ENCODE measurements around the gene KCTD16.

Gene KCTD16

DNA sequence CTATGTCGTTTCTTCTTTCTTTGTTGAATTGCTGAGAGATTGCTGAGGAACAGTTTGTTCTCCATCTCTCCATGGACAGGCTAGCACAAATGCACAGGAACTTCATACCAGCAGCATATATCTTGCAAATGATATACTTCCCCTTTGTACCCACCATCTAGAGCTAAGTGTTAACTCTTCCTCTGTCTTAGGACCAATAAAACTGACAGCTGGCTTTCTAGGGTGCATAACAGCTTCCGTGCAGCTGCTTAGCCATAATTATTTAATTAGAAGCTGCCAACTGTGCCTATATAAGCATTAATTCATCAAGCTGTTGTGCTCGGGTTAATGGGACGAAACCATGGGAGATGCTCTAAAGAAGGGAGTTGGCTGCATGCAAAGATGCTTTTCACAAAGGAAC lies 38.7 kb downstream of the KCTD16 start:
- no peaks in the 10 kb centered on the region for H3K9me3 Mint-ChIP-seq (ENCODE audit: low read depth)
- no peaks in the 10 kb centered on the region for H3K36me3 Mint-ChIP-seq
- H3K27ac Mint-ChIP-seq: no peak overlapping the region
- H3K27me3 Mint-ChIP-seq: peaks cover 30% of the 10 kb centered on the region
- no peak overlapping the region for H3K4me3 Mint-ChIP-seq
- H3K4me1 Mint-ChIP-seq (ENCODE audit: low read depth): peaks cover 2% of the 10 kb centered on the region

DNA sequence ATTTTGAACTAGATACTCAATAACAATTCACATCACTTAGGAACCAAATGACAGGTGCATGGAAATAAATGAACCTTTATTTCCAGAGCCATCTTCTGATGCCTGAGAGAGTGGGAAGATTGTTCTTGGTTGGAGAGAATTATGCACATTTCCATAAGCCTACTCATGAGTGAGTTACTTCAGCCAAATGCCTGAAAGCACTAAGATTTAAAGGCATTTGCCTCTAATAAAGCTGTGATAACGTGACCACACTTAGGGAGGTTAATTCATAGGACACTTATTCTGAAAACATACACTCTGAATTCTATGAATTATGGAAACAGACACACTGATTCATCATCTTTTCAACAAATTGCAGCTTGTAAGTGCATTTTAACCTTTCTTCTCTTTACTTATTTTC lies 40.0 kb downstream of the KCTD16 start:
- no peaks in the 10 kb centered on the region for H3K36me3 Mint-ChIP-seq
- peaks cover 29% of the 10 kb centered on the region for H3K27me3 Mint-ChIP-seq
- H3K4me1 Mint-ChIP-seq (ENCODE audit: low read depth): no peaks in the 10 kb centered on the region
- H3K27ac Mint-ChIP-seq: no peak overlapping the region
- no peak overlapping the region for H3K4me3 Mint-ChIP-seq
- no peaks in the 10 kb centered on the region for H3K9me3 Mint-ChIP-seq (ENCODE audit: low read depth)

- Mint-ChIP-seq H3K9me3 (ENCODE audit: low read depth) (no peaks in the 10 kb centered on the region), H3K4me1 (ENCODE audit: low read depth) (no peaks in the 10 kb centered on the region), H3K4me3 (no peak overlapping the region), H3K27me3 (peaks cover 17% of the 10 kb centered on the region), H3K27ac (no peak overlapping the region), H3K36me3 (no peaks in the 10 kb centered on the region)
These were observed 49.2 kb downstream of the KCTD16 start for GRCh38 chr5:144219869-144220268.

DNA sequence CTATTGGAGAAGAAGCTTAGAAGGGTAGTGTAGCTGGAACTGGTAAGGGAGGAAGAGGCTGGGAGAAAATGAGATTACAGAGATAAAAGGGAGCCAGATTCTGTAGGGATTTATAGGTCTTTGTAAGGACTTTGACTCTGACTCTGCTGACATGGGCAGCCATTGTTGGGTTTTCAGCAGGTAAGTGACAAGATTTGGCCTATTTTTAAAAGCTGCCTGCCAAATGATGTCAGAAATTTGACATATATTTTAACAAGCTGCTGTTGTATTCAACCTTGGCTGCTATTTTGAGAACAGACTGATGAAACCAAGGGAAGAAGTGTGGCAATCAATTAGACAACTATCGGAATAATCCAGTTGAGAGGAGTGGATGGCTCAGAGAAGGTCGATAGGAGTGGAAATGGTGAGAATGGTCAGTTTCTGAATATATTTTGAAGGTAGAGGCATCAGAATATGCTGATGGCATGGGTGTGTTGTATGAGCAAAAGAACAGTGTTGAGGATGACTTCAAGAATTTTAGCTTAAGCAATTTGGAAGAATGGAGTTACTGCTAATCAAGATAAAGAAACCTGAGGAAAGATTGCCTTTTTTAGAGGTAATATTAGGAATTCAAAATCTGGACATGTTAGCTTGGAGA lies 56.8 kb downstream of the KCTD16 start:
- Mint-ChIP-seq H3K27me3 (peaks cover 5% of the 10 kb centered on the region), H3K36me3 (no peaks in the 10 kb centered on the region), H3K4me1 (ENCODE audit: low read depth) (no peaks in the 10 kb centered on the region), H3K4me3 (no peak overlapping the region), H3K27ac (no peak overlapping the region), H3K9me3 (ENCODE audit: low read depth) (no peaks in the 10 kb centered on the region)

DNA sequence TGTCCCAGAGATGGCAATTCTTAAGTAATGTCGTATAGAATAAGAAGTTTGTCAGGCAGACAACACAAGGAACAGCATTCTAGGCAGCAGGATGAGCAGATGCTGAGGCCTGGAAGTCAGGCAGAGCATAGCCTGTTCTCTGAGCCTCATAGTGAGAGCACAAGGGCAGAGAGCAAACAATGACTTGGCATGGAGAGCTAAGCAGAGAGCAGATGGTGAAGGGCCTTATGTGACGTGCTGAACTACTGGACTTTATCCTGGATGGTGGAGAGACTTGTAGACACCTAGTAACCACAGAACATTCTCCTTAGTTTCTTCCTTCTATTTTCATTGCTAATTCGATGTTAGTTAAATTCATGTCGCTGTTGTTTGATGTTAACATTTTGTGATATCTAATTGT lies 60.1 kb downstream of the KCTD16 start:
- peaks cover 6% of the 10 kb centered on the region for H3K27me3 Mint-ChIP-seq
- no peak overlapping the region for H3K4me3 Mint-ChIP-seq
- no peaks in the 10 kb centered on the region for H3K9me3 Mint-ChIP-seq (ENCODE audit: low read depth)
- H3K36me3 Mint-ChIP-seq: no peaks in the 10 kb centered on the region
- H3K4me1 Mint-ChIP-seq (ENCODE audit: low read depth): no peaks in the 10 kb centered on the region
- no peak overlapping the region for H3K27ac Mint-ChIP-seq

DNA sequence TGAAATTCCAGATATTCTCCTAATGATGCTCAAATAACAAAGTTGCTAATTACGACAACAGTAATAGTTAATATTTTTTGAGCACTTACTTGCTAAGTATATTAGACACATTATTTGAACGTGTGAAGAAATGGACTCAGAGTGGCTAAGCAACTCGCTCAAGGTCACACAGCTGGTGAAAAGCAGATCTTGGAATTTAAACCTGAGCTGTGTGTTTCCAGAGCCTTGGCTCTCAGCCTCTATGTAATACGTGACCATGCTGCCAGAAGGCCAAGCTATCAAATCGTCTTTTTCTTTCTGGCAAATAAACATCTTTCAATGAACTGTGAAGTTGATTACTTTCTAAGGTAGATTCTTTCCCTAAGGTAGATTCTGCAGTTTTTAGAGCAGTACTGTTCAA lies 61.6 kb downstream of the KCTD16 start:
- no peak overlapping the region for H3K27ac Mint-ChIP-seq
- no peaks in the 10 kb centered on the region for H3K36me3 Mint-ChIP-seq
- no peak overlapping the region for H3K4me3 Mint-ChIP-seq
- peaks cover 11% of the 10 kb centered on the region for H3K27me3 Mint-ChIP-seq
- no peaks in the 10 kb centered on the region for H3K4me1 Mint-ChIP-seq (ENCODE audit: low read depth)
- H3K9me3 Mint-ChIP-seq (ENCODE audit: low read depth): no peaks in the 10 kb centered on the region

- H3K9me3 Mint-ChIP-seq (ENCODE audit: low read depth): no peaks in the 10 kb centered on the region
- H3K4me3 Mint-ChIP-seq: no peak overlapping the region
- H3K4me1 Mint-ChIP-seq (ENCODE audit: low read depth): no peaks in the 10 kb centered on the region
- no peaks in the 10 kb centered on the region for H3K36me3 Mint-ChIP-seq
- no peak overlapping the region for H3K27ac Mint-ChIP-seq
- peaks cover 14% of the 10 kb centered on the region for H3K27me3 Mint-ChIP-seq
These were observed 65.8 kb downstream of the KCTD16 start for GRCh38 chr5:144236499-144236898.

DNA sequence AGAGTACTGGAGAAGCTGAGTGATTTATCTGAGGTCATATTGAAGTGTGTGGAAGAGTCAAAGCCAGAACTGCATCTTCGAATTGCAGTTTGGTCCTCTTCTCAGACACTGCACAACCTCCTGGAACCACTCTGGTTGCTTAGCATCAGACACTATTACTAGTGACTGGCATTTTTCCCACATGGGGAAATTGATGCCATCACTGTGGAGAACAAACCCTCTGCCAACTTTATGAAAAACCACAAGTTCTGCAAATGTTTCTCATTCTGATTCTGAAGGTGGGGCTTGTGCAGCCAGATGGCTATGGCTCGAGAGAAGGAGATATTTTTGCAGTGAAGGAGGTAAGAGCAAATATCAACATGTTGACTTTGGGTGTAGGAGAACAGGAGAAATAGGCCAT lies 67.2 kb downstream of the KCTD16 start:
- Mint-ChIP-seq H3K4me3 (no peak overlapping the region), H3K36me3 (no peaks in the 10 kb centered on the region), H3K27me3 (peaks cover 14% of the 10 kb centered on the region), H3K27ac (no peak overlapping the region), H3K9me3 (ENCODE audit: low read depth) (no peaks in the 10 kb centered on the region), H3K4me1 (ENCODE audit: low read depth) (no peaks in the 10 kb centered on the region)

- Mint-ChIP-seq H3K4me3 (no peak overlapping the region), H3K9me3 (ENCODE audit: low read depth) (no peaks in the 10 kb centered on the region), H3K36me3 (no peaks in the 10 kb centered on the region), H3K4me1 (ENCODE audit: low read depth) (no peaks in the 10 kb centered on the region), H3K27ac (no peak overlapping the region), H3K27me3 (peaks cover 11% of the 10 kb centered on the region)
These were observed 76.5 kb downstream of the KCTD16 start for GRCh38 chr5:144247131-144247530.

DNA sequence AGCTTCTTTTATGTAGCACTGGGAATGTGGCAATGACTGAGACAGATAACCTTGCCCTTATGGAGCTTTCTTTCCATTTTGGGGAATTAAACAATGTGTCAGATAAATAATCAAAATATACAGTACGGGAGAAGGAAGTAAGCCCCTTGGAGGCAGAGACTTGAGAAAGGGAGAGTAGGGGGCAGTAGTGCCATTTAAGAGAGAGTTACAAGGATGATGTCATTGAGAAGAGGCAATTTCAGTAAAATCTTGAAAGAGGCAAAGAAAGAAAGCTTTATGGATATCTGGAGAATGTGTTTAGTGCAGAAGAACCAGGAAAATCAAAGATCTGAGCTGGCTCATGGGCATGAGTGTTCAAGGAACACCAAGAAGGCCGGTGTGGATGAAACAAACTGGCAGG lies 77.3 kb downstream of the KCTD16 start:
- H3K4me3 Mint-ChIP-seq: no peak overlapping the region
- H3K27me3 Mint-ChIP-seq: peaks cover 11% of the 10 kb centered on the region
- no peaks in the 10 kb centered on the region for H3K9me3 Mint-ChIP-seq (ENCODE audit: low read depth)
- no peaks in the 10 kb centered on the region for H3K4me1 Mint-ChIP-seq (ENCODE audit: low read depth)
- no peaks in the 10 kb centered on the region for H3K36me3 Mint-ChIP-seq
- H3K27ac Mint-ChIP-seq: no peak overlapping the region

DNA sequence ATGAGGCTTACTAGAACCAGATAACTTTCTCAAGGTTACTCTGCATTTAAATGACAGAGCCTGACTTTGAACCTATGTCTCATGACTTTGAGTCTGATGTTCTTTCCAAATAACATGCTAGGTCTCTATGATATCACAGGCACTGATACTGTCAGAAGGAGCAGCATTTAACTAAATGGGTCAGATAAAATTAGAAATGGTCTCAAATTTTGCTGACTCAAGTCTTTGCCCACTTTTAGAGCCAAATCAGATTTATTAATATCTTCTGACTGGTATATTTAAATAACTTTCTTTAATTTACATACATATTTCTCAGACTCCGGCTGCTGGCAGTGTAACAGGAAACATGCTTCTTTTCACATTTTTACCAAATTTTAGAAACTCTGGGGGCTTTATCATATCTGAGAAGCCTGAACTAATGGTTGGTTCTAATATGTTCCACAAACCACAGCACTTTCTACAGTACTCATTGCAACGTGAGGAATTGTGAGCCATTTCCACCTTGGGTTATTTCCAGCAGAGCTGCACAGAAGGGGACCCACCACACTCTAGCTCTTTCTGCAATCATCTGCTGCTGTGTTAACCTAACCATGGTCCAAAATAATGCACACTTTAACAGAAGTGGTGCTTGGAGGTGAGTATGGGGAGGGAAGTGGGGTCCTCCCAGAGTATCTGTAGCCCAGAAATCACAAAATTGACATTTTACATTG lies 79.2 kb downstream of the KCTD16 start:
- H3K4me1 Mint-ChIP-seq (ENCODE audit: low read depth): no peaks in the 10 kb centered on the region
- peaks cover 11% of the 10 kb centered on the region for H3K27me3 Mint-ChIP-seq
- H3K36me3 Mint-ChIP-seq: no peaks in the 10 kb centered on the region
- no peaks in the 10 kb centered on the region for H3K9me3 Mint-ChIP-seq (ENCODE audit: low read depth)
- H3K27ac Mint-ChIP-seq: no peak overlapping the region
- no peak overlapping the region for H3K4me3 Mint-ChIP-seq

DNA sequence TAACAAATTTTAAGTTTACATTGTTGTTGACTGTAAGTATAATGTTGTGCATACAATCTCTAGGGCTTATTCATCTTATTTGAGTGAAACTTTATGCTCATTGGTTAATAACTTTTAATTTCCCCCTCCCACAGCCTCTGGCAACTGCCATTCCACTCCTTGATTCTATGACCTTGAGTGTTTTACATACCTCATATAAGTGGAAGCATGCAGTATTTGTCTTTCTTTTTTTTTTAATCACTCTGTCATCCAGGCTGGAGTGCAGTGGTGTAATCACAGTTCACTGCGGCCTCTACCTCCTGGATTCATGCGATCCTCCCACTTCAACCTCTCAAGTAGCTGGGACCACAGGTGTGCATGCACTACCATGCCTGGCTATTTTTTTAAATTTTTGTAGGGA lies 83.9 kb downstream of the KCTD16 start:
- Mint-ChIP-seq H3K4me1 (ENCODE audit: low read depth) (no peaks in the 10 kb centered on the region), H3K27me3 (peaks cover 9% of the 10 kb centered on the region), H3K9me3 (ENCODE audit: low read depth) (no peaks in the 10 kb centered on the region), H3K36me3 (no peaks in the 10 kb centered on the region), H3K27ac (no peak overlapping the region), H3K4me3 (no peak overlapping the region)

DNA sequence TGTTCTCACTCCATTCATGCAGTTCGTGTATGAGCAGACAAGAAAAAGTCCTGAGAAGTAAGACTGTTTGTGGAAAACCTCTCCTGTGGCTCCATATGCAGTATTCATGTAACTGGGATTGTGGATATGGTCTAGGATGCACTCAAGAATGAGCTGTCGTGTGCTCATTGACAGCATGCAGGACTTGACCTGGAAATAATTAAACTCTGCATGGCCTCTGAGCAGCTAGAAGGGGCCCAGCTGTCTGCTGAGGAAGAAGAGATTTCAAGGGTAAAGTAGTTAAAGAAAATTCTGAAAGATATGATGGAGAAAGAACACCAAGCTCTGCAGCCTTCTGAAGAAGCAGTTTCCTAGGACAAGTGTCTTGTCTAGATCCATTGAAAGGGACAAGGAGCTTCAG lies 89.4 kb downstream of the KCTD16 start:
- Mint-ChIP-seq H3K27ac (no peak overlapping the region), H3K4me1 (ENCODE audit: low read depth) (no peaks in the 10 kb centered on the region), H3K4me3 (no peak overlapping the region), H3K36me3 (no peaks in the 10 kb centered on the region), H3K9me3 (ENCODE audit: low read depth) (no peaks in the 10 kb centered on the region), H3K27me3 (peaks cover 19% of the 10 kb centered on the region)

DNA sequence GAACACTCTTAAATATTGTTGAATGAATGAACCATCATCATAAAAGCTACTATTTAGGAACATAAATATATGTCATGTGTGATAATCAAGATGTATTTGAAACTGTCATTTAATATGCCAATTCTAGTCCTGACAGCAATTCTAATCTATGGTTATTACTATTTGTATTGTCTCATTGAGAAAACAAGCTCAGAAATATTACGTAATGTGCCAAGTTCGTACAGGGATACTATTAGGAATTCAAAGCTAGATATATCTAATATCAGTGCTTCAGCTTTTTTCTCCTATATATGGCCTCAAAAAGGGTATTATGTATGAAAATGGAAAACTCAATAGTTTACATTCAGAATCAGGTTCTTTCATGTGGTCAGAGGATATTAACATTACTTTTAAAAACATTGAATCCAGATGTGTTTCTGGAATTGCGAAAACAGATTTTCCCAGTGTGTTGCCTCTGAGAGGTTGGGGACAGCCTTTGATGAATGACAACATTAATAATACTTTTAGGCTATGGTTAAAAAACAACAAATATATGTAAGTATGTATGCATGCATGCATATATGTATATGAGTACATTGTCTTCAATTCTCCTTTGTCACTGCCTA lies 95.1 kb downstream of the KCTD16 start:
- H3K4me3 Mint-ChIP-seq: no peak overlapping the region
- peaks cover 23% of the 10 kb centered on the region for H3K27me3 Mint-ChIP-seq
- H3K27ac Mint-ChIP-seq: no peak overlapping the region
- H3K4me1 Mint-ChIP-seq (ENCODE audit: low read depth): no peaks in the 10 kb centered on the region
- peaks cover 3% of the 10 kb centered on the region for H3K36me3 Mint-ChIP-seq
- H3K9me3 Mint-ChIP-seq (ENCODE audit: low read depth): peaks cover 9% of the 10 kb centered on the region

GRCh38 chr5:144267961-144268513 lies 97.4 kb downstream of the KCTD16 start:
- H3K36me3 Mint-ChIP-seq: peaks cover 3% of the 10 kb centered on the region
- no peak overlapping the region for H3K4me3 Mint-ChIP-seq
- H3K4me1 Mint-ChIP-seq (ENCODE audit: low read depth): no peaks in the 10 kb centered on the region
- H3K9me3 Mint-ChIP-seq (ENCODE audit: low read depth): peaks cover 13% of the 10 kb centered on the region
- H3K27me3 Mint-ChIP-seq: peaks cover 18% of the 10 kb centered on the region
- H3K27ac Mint-ChIP-seq: no peak overlapping the region

All from activated naive CD8-positive, alpha-beta T cell (primary cell).